GM12874 (cell line): ENCODE results near the gene SRMS.

ENCODE experiments used
- CTCF ChIP-seq: IDR thresholded peaks from 2 replicates; pipeline ENCODE4 v1.5.1; 2011; ENCODE audit warnings: low read depth, mild to moderate bottlenecking, control low read depth, low read length, moderate library complexity; ENCODE audit not compliant: insufficient read depth

The SRMS gene

GRCh38 chr20:63504642-63505041 is 42.9 kb downstream of the SRMS start:
- TF ChIP-seq CTCF: no peak

GRCh38 chr20:63503524-63503923 is 44.0 kb downstream of the SRMS start:
- no peak for TF ChIP-seq CTCF

GRCh38 chr20:63502671-63503172 is 44.8 kb downstream of the SRMS start:
- TF ChIP-seq CTCF: no peak

GRCh38 chr20:63501818-63502670 is 45.5 kb downstream of the SRMS start:
- TF ChIP-seq CTCF: no peak

GRCh38 chr20:63500902-63501817 is 46.4 kb downstream of the SRMS start:
- no peak for TF ChIP-seq CTCF

- TF ChIP-seq CTCF: no peak
Observed at GRCh38 chr20:63500151-63500901, 47.2 kb downstream of the SRMS start.
